NCI-H1092 (cell line): ENCODE results near the gene PPP1R1C.

Experiments
- DNase-seq: peaks from one replicate; lab custom pipeline; 2025; lab: John Stamatoyannopoulos, UW

The PPP1R1C gene

DNA sequence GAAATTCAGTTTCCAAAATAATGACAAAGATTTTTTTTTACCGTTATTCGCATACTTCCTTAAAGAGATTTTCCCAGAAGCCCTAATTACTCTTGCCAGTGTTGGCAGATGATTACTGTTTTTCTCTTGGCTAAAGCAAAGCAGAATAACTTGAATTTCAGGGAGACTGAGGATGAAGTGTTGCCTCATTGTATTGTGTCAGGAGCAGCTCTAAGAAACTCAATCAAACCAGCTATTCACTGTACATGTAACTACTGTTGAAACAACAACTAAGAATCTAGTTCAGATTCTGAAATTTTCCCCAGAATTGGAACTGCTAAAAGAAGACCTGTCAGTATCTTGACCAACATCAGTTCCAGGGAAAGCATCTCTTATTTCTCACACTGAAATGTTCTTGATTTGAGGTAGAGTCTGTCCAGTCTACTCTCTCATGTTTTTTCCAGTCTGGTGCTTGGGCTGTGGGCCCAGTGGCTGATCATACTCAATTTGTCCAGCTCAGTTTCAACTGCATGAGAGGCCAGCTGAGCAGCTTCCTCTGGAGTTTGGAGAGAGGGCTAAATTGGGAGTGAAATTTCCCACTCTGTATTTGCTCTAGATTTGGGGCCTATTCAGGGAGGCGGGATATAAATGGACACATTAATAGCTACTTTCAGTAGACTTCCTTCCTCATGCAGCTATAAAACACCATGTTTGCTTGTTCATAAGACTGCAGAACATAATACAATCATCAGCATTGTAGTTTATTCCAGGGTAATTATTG is 78.5 kb downstream of the PPP1R1C start:
- no peak for DNase-seq

DNA sequence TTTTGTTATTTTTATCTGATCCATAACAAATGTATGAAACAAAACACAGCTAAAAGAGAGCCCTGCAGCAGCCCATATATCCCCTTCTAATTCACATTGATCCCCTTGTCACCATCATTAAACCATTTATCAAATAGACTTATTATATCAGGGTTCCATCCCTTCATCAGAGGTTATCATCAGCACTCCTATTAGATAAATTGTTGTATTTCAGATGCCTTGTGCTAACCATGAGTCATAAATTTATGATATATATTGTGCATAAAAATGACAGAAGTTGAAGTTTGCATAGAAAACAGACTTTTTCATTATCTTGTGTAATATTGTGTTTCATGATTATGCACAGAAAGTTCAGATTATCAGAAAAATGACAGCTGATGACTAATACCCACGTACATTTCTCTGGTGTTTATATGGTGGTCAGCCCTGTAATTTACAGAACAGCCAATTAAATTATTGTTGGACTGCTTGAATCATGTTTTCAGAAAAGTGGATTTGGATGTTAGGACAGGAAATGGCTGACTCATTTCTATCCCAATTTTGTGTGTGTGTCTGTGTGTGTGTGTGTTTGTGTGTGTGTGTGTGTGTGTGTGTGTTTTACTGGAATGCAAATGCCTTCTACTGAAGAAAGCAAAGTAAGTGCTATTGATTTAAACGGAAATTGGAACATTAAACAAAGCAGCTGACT is 80.9 kb downstream of the PPP1R1C start:
- DNase-seq = no peak

DNA sequence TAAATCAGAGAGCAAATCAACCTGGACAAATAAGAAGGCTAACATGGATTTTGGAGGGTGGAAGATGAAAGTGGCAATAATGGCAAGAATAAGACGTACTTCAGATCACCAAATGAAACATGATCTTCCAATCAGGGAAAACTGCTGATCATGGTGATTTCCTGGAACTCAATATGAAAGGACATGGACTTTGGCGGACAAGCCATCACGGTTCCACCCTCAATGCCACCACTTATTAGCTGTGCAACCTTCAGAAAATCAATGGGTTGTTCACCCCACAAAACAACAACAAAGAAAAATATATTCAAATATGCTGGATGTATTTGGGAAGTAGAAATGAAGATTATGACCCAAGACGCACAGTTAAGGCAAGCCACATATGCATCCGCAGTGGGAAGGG is 81.7 kb downstream of the PPP1R1C start:
- DNase-seq = no peak

DNA sequence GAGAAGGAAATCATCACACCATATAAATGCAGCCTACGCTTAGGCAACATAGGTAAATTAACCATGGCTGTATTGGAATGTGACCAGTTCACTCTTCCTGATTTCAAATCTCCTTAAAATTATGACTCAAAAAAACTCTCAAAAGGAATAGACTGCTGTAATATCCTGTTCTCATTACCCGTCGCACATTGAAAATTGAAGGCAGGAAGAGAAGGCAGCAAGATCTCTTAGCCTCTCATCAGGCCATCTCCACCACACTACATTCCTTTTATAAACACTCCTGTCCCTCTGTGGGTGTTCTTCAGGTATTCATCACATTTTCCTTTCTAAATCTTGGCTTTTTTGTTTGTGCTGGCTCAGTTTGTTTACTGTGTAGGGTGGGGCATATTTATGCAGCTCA is 83.2 kb downstream of the PPP1R1C start:
- DNase-seq = no peak

DNA sequence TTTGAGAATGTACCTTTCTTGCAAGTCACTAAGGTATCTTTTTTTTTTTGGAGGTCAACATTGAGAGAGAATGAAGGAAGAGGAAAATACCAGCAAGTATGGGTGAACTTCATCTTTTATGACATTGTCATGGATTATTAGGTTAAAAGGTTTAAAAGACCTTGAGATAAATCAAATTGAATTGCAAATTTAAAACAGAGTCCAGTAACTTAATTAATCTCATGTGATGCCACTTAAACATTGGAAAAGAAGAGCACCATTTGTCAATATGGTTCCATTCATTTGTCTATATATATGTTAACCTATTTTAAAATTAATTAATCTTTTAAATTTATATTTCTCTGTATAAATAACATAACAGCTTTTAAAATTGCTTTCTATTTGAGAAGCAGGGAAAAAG is 83.8 kb downstream of the PPP1R1C start:
- DNase-seq = no peak

DNA sequence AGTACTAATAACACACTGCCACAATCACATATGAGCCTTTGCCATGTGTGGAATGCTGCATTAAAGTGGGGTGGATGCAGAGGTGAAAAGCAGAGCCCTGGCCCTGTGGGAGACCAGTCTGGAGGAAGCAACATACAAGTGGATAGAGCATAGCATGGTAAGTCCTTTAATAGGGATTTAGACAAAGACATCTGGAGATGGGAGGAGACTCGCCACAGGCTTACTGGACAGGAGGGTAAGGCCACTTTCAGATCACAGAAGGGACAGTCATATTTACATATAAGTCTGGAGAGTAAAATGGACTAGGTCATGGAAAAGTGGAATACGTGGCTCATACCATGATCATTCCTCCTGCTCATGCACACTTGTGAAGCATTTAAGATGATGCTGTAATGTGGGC is 84.3 kb downstream of the PPP1R1C start:
- DNase-seq = no peak

DNA sequence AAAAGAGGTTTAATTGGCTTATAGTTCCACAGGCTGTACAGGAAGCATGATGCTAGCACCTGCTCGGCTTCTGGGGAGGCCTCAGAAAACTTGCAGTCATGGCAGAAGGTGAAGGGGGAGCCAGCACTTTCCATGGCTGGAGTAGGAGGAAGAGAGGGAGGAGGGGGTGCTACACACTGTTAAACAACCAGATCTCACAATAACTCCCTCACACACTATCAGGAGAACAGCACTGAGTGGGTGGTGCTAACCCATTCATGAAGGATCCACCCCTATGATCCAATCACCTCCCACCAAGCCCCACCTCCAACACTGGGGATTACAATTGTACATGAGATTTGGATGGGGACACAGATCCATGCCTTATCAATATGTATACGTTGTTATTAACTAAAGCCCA is 85.1 kb downstream of the PPP1R1C start:
- DNase-seq = no peak

DNA sequence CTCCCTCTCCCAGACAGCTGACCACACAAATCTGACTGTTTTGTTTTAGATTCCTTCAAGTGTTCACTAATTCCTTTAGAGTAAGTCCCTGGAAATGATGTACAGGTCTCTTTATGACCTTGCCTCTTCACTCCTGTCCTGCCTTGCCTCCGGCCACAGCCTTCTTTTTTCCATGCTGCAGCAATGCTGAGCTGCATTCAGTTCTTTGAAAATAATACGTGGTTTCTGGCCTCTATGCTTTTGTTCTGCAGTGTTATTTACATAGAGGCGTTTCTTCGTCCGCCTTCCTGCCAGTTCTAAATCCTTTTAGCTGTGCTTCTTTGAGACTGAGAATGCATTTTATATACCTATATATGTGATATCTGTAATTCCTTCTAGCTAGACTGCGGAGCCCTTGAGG is 87.2 kb downstream of the PPP1R1C start:
- DNase-seq = no peak

DNA sequence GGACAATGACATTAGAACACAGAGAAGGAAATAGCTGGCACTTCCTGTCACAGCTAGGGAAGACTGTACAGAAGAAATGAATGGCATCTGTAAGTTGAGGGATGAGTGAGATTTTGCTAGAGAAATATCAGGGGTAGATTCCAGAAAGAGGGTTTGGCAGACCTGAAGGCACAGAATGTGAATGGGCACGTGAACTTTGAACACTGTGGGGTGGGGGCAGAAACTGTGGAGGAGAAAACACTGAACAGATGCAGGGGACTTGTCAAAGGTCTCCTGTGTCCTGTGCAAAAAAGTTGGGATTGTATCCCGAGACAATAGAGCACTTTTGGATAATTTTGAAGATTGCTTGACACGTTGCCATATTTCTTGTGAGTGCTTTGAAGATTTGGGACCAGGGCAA is 88.0 kb downstream of the PPP1R1C start:
- DNase-seq = no peak

DNA sequence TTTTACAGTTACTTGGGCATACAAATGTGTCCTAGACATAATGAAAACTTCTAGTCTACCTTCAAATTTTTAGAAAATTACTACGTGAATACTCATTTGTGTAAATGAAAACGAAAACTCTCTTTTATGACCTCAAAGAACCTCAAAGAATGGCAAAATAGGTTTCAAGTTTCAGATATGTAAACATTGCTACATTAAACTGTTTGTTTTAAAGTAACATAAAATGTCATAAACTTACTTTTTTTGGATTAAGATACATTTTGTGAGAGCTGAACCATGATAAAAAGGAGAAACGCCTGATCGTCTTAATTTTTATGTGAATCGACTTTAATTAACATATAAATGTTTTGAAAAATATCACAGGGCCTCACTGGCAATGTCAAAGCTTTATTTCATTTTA is 91.4 kb downstream of the PPP1R1C start:
- DNase-seq = no peak

DNA sequence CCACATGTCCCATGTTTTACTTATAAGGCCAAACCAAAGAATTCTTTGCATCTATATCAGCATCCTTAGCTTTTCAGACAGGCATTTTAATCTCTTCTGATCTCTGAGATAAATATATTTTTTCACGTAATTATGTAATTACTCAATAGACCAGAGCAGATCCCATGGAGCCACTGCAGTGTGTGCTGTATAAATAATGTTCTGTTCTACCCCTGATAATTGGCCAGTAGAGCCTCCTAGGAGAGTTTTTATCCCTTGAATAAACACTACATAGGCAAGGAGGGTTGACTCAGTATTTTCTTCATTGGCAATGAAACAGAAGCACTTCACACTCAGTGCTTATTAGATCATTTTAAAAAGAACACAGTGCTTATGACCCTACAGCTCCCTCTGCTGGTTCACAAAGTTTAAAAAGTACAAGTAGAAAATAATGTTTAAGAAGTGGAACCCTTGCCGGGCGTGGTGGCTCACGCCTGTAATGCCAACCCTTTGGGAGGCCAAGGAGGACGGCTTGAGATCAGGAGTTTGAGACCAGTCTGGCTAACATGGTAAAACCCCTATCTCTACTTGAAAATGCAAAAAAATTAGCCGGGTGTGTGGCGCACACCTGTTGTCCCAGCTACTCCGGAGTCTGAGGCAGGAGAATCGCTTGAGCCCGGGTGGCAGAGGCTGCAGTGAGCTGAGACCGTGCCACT is 91.9 kb downstream of the PPP1R1C start:
- DNase-seq = peak; percentile 80

DNA sequence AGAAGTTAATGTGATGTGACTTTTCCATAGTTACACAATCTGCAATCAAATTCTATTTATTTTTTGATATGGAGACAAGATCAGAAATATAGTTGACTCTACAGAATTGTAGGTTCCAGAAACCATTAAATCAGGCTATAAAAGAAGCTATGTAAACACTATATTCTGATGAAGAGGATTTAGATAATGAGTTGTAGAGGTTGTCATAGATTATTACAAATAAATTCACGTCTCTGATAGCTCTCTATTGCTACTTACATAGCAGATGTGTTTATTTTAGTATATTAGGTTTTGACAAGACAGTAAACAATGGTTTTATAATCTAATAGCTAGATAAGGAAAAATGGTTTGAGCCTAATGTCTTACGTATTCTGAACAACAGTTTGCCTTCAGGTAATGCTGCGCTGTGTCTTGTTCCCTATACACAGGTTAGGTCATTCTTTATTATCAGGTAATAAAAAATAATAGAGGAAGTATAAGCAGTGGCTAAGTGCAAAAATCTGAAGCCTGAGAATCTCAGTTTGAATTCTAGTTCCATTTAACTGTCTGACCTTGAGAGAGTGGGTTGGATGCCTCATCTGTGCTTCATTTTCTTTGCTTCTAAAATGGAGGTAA is 93.4 kb downstream of the PPP1R1C start:
- DNase-seq = no peak

DNA sequence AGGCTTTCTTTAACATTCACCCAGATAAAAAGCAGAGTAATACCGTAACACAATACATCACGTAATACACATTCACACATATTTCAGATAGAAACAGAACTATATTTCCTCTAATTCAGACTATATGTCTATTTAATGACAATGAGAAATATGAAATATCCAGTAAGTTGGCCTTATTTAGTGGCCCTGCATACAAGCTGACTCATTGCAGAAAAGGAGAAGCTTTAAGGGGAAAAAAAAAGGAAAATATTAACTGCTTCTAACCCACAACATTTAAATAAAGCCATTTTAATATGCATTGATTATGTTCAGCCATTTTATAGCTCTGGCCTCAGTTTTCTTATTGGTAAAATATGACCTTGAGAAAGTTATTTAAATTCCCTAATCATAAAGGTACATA is 94.8 kb downstream of the PPP1R1C start:
- no peak for DNase-seq

DNA sequence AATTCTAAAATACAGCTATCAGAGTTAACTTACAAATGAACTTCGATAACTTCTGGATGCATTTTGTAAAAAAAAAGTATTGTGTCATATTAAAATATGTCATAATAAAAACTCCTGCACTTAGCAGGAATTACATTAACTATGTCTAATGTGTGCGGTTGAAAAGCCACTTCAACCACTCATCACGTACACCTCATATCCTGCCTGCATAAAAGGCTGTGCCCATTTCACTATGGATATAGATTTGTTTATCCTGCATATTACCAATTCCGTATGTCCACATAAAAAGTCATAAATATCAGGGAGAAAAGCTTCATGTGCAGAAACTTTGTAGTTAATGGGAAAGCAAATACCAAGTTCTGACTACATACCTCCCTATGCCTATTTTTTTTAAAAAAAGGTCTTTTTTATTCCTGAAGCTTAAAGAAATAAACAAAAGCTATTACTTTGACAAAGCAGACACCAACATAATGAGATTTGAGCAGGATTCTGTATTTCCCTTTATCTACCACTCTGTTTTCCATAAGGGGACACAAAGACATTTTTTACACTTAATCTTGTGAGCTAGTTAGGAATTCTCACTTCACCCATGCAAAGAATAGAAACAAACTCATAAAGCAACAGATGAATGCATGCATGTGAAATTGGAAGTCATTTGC is 96.1 kb downstream of the PPP1R1C start:
- no peak for DNase-seq

DNA sequence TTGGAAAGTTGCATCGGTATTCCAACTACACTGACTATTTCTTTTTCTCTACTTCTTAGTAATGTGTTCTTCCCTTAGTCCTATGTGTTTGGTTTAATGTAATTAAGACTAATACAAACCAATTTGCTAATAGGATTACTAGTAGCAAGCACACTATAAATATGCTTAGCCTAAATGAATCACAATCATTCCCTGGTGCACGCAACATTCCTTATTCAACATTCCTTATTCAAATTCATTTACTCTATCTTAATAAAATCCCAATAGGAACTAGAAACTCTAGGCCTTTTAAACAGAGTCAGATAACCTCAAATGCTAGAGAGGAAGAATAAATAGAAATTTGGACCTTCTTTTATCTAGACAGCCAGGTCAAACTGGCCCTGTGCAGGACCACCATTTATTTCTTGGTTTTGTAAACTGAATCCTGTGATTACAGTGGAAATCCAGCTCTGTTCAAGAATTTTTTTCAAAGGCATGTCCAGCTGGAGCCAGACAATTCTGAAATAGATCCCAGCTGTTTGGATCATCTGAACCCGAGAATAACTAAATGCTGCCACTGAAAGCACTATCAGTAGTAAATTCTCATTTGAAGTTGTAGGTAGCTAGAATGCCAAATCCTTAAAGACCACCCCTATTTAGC is 103.1 kb downstream of the PPP1R1C start:
- DNase-seq = no peak

DNA sequence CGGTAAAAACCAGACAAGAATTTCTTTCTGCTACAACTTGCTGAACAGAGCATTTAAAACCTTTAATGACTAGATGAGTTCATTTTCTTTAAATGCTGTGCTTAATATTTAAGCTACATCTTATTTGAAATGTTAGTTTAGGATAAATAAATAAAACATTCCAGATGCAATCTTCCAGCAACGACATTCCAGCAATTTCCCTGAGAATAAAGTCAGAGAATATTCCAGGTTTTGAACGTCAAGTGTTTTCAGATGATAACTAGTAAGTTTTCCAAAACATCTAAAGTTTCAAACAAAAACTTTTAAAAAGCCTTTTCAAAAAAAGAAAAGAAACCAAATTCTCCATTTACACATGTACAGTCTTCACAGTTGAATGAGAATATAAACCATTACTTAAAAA is 104.8 kb downstream of the PPP1R1C start:
- DNase-seq = no peak

DNA sequence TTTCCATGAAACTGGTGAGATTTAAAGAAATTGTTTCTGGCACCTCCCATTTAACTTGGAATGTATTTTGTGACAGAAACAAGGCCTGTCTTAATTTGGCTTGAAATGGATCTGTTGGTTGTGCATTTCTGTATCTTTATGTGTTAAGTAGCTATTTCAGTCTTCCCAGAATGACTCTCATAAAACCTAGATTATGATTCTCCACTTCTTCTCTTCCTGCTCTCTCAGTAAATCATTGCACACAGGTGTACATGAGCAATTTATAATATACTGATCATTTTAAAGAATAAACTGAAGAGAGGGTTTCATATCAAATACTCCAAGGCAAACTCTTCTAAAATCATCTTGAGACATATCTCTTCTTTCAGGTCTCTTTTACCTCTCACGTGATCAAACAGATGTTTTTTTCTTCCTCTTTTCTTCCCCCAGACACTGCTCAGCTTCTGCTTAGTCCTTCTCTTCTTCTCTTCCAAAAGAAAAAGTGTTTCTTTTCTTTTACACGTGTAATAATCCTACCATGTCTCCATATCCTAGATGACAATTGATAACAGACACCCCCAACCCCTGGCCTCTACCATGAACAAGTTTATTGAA is 112.0 kb downstream of the PPP1R1C start:
- no peak for DNase-seq

DNA sequence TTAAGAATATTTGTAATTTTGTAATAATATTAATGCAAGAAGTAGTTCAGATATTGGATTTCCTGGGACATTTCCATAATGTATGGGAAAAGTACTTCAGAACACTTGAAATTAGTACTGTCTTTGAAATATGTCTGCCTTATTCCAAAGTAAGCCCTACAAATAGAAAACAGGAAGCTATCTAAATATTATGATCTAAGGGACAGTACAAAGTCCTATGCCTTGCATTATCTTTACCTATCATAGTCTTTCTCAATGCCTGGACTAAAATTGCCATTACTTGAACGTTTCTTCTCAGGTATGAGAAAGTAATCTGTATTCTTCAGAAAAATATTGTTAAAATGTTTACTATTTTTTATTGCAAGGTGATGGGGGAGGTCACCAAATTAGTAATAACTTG is 113.0 kb downstream of the PPP1R1C start:
- DNase-seq = no peak

DNA sequence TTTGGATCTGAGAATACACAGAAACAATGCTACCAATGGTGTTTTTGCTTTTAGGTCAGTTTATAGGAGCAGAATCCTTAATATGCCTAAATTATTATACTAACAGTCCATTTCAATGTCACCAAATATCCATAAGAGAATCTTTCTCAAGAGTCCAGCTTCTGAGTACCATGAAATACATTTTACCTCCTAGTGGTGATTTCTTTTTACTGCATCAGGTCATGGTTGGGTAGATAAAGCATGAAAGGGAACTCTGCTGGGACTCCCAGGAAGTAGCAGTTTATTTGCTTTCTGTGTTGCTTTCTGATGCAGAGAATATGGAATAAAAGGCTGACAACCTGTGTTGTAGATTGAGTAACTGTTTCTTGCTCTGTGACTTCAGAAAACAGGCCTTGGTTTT is 115.6 kb downstream of the PPP1R1C start:
- no peak for DNase-seq

DNA sequence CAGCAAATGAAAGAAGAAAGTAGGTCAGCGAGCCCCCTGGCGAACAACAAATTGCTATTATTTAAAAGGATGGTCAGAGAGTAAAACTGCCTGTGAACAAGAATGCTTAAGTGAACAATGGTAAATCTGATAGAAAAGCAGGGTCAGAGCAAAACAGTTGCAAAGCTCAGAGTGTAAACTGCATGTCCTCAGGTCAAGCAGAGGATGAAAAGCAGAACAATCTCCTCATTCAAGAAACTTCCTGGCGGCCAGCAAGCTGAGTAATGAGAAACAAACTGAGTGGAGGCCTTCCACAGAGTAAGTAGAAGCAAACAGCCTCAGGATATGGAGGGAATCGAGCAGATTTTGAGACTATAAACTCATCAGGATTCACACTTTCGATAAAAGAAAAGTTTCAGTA is 117.9 kb downstream of the PPP1R1C start:
- no peak for DNase-seq

DNA sequence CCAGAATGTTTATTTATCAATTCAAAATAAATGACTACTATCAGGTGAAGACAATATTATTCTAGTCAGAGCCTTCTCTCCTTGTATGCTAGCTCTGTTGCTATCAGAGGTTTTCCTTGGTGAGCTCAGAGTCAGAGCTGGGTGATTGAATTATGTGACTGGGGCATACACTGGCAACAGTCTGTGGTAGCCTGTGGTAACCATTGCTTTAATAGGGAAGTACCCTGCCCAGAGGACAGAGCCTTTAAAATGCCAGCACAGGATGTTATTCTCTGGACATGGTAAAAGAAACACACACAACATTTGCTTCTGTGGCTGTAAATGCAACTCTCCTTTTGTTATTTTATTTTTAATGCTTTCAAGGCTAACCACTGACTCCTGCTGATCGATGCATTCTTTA is 124.7 kb downstream of the PPP1R1C start:
- no peak for DNase-seq
